GM21367 (cell line): ENCODE measurements around the gene FBLIM1.

Source experiments
- ATAC-seq: cut with Tn5 transposase; IDR thresholded peaks from one replicate; pipeline ENCODE4 v1.9.1; 2021; ENCODE audit not compliant: unreplicated experiment

FBLIM1 gene

DNA sequence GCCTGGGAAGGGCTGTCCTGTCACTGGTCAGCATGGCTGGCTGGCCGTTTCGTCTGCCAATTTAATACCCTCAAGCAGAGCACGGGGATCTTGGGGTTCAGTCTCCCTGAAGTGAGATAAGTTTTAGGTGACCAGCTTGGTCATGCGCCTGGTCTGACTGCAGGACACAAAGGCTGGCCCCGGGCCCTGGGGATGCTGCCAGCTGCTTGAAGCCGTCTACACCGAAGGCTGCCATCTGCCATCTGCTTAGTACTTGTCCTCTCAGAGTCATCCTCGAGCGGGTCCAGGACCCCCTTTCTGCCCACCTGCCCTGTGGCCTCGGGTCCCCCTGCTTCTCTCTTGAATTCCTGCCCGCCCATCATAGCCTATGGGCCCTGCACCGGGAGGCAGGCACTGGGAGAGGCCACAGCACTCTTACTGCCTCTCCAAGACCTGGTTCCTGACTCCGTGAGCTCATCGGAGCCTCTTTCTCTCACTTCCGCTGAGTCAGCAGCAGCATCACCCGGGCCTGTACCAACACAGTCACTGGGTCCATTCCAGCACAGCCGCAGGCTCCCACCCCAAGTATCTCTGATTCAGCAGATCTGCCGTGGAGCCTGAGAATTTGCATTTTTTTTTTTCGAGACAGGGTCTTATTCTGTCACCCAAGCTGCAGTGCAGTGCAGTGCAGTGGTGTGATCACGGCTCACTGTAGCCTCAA is 7.0 kb downstream of the FBLIM1 start:
- ATAC-seq = no peak

DNA sequence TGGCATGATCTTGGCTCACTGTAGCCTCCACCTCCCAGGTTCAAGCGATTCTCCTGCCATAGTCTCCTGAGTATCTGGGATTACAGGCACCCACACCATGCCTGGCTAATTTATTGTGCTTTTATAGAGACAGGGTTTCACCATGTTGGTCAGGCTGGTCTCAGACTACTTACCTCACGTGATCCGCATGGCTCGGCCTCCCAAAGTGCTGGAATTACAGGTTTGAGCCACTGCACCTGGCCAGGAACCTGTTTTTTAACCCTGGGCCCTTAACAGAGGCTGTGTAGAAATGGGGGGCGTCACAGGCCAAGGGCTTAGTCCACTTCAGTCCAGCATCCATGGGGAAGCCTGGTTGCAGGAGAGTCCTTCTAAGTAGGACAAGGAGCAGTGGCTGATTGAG is 9.3 kb downstream of the FBLIM1 start:
- ATAC-seq = no peak

DNA sequence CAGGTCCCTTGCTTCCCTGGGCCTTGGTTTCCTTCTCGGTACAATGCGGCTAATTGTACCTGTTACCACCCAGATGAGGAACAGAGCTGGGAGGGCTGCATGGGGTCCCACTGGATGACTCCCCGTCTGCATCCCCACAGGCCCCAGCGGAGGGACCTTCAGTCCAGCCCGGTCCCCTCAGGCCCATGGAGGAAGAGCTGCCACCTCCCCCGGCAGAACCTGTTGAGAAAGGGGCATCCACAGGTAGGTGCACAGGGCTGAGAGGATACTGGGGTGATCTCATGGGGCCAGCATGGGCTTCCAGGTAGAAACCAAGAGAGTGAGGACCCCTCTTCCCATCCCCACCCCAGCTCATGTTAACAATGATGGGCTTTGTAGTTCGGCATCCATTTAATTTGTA is 9.8 kb downstream of the FBLIM1 start:
- ATAC-seq = no peak

DNA sequence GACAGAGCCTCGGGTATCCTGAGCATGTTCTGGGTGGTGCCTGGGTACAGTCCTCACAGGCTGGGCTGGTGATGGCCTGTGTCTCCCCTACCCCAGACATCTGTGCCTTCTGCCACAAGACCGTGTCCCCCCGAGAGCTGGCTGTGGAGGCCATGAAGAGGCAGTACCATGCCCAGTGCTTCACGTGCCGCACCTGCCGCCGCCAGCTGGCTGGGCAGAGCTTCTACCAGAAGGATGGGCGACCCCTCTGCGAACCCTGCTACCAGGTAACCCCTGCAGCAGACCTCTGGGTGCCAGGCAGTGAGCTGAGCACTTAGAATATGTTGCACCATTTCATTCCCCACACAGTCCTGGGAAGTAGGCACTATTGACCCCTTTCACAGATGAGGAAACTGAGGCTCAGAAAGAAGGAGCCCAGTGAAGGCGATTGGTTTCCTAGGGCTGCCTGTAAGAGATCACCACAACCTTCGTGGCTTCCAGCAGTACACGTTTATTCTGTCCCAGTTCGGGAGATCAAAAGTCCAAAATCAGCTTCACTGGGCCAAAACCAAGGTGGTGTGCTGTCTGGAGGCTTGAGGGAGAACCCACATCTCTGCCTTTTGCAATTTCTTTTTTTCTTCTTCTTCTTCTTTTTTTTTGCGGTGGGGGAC is 11.8 kb downstream of the FBLIM1 start:
- no peak for ATAC-seq

DNA sequence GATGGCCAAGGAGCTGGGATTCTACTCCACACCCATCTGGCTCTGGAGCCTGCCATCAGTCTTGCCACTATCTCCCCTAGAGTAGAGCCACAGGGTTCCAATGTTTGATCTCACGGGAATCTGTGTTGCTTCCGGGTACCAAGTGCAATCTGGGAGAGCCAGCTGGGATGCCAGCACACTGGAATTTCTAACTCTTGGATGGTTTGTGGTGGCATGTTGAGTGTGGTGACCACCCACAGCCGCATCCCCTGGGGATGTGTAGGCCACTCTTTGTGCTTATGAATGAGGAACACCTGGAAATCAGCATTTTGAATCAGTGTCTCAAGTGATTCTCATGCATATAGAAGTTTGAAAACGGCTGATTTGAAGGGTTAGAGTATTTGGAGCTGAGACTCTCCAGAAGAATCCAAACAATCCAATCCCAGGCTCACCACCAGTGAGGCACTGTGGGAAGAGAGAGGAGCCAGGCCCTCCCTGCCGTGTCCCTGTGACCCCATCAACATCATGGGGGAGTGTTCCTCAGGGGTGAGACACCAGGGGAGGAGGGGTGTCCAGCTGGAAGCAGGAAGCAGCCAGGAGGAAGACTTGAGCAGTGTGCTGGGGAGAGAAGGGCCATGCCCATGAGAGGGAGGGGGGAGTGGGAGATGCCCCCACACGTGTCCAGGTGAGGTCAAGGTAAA is 13.4 kb downstream of the FBLIM1 start:
- no peak for ATAC-seq

DNA sequence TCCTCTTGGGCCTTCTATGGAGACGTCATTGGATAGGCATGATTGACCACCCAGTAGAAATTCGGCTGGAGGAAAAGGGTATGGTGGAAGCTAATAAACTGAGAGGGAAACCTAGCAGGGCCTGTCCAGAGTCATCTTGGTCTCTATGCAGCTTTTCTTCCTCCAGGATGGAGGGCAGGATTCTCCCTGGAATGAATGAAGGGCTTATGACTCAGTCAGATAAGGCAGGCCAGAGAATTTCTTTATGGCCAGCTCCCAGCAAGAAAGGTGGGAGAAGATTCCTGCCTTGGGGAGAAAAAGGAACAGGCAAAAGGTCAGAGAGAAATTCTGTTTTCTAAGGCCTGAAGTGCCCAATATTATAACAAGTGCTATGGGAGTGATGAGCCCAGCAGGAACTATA is 17.1 kb downstream of the FBLIM1 start:
- no peak for ATAC-seq

DNA sequence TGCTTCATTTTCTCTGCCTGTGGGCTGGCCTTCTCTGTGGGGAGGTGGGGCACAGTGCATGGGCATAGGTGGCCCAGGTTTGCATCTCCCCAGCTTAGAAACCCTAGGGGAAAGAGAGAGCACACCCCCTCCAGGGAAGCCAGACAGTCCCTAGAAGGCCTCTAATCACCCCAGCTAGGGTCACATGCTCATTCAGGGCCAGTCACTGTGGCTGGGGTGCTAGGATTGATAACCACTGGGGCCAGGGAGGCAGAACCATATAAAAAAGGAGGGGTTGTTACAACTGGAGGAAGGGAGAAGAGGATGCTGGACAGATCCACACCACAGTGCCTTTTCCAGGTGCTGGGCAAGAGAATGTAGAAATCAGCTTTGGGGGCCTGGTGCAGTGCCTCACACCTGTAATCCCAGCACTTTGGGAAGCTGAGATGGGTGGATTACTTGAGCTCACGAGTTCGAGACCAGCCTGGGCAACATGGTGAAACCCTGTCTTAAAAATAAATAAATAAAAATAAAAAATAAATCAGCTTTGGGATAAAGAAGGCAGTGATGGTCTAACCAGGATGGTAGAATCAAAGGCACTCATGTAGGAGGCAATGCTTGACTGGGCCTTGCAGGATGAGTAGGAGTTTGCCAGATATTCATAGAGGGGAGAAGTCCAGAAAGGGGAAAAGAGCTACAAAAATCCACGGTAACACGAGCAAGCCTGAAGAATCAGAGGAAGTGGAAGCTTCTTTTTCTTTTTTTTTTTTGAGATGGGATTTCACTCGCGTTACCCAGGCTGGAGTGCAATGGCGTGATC is 19.5 kb downstream of the FBLIM1 start:
- ATAC-seq = no peak

DNA sequence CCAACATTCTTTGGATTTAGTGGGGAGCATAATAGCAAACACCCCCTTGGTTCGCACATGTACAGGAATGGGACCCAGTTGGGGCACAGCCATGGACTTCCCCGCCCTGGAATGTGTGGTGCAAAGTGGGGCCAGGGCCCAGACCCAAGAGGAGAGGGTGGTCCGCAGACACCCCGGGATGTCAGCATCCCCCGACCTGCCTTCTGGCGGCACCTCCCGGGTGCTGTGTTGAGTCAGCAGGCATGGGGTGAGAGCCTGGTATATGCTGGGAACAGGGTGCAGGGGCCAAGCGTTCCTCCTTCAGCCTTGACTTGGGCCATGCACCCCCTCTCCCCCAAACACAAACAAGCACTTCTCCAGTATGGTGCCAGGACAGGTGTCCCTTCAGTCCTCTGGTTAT is 27.1 kb downstream of the FBLIM1 start:
- no peak for ATAC-seq

DNA sequence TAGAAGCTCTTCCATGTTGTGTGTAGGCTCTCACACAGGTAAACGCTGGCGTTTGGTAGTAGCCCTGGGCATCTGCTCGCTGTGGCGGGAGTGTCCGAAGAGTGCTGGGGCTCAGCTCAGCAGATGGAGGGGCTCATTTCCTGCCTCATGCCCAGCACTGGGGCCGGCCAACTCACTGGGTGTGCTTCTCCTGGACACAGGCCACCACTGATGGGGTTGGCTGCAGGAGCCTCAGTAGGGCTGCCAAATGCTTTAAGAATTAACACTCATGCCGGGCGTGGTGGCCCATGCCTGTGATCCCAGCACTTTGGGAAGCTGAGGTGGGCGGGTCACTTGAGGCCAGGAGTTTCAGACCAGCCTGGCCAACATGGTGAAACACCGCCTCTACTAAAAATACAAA is 28.0 kb downstream of the FBLIM1 start:
- ATAC-seq = no peak

DNA sequence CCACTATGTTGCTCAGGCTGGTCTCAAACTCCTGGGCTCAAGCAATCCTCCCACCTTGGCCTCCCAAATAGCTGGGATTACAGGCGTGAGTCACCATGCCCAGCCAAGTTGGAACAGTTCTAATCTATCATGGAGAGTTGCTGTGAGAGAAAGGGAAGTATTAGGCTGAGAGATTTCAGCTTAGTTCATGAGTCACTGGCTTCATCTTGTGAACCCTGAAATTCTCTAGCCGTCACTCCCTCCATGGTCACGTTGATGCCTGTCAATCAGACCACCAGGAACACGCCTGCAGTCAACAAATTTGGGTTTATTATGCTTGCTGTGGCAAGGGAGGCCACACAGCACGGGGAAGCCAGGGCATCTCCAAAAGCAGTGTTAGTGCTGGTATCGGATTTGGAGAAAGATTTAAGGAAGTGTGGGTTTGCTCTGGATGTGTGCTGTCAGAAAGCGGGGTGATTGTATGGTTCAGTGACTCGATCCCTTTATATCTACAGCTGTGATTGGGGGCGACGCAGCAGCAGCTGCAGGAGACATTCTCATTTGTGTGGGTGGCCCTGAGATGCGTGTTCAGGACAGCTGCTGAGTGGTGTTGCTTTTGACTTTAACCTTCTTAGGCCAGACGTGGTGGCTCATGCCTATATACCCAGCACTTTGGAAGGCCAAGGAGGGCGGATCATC is 30.2 kb downstream of the FBLIM1 start:
- ATAC-seq = no peak

DNA sequence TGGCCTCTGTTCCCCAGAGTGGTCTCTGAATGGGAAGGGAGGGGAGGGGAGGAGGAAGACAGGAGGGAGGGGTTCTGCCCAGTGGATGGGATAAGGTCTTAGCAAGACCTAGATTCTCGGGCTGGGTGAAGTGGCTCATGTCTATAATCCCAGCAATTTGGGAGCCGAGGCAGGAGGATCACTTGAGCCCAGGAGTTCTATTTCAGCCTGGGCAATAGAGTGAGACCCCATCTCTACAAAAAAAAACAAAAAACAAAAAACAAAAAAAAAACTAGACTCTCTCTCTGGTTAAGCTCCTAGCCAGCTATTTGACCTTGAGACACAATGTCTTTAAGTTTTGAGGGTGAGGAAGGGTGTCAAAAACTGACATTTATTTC is 37.5 kb downstream of the FBLIM1 start:
- ATAC-seq = no peak

DNA sequence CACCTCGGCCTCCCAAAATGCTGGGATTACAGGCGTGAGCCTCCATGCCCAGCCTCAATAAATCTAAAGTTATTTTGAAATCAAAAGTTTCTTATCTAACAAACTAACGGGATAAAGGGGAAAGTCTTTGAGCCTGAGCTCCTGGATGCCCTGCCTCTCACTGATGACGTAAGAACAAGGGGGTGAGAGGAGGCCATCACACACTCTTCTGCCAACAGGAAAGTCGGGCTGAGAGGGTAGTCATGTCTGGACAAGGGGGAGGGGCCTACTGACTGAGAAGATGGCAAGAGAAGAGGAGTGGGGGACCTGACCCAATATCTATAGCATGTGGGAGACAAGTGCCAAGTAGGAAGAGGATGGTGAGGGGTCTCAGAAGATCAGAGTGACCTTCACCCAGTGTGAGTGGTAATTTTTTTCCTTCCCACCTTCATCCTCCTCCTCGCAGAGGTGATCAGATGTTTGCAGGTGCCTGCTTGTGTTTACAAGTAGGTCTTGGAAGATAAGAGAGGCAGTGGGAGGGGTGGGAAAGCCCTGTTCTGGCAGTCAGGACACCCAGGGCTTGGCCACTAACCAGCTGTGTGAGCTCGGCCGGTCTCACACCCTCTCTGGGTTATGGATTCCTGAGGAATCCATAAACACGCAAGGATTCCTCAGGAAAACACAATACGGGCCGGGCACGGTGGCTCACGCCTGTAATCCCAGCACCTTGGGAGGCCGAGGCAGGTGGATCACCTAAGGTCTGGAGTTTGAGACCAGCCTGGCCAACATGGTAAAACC is 39.2 kb downstream of the FBLIM1 start:
- no peak for ATAC-seq

DNA sequence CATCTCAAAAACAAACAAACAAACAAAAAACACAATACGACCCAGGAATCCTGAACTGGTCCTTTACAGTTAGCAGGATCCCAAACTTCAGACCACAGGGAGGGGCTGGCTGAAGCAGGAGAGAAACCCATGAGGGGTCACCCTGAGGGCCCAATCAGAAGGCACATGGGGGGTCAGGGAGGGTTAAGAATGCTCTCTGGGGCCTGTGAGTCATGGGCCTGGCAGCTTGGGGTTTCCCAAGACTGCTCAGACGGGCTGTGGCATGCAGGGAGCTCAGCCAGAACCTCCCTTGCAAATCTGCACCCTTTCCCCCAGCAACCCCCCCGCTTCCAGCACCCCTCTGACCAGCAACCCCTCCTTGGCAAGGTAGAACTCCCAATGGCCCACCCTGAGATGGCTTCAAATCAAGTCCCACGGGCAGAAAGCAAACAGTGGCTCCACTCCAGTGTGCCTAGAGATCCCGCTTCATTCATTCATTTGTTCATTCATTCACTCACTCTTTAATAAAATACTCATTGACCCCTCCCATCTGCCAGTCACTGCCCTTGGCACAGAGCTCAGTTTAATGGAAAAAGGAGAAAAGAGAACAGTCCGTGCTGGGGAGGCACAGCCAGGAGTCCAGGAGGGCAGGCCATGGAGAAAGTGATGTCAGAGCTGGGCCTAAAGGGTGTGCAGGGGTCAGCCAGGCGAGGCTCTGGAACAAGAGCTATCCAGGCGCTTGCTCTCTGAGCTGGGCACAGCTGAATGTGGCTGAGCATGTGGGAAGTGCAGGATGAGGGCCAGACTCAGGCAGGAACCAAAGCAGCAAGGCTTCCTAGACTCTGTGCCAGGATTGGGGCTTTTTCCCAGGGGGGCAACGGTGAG is 40.6 kb downstream of the FBLIM1 start:
- no peak for ATAC-seq

DNA sequence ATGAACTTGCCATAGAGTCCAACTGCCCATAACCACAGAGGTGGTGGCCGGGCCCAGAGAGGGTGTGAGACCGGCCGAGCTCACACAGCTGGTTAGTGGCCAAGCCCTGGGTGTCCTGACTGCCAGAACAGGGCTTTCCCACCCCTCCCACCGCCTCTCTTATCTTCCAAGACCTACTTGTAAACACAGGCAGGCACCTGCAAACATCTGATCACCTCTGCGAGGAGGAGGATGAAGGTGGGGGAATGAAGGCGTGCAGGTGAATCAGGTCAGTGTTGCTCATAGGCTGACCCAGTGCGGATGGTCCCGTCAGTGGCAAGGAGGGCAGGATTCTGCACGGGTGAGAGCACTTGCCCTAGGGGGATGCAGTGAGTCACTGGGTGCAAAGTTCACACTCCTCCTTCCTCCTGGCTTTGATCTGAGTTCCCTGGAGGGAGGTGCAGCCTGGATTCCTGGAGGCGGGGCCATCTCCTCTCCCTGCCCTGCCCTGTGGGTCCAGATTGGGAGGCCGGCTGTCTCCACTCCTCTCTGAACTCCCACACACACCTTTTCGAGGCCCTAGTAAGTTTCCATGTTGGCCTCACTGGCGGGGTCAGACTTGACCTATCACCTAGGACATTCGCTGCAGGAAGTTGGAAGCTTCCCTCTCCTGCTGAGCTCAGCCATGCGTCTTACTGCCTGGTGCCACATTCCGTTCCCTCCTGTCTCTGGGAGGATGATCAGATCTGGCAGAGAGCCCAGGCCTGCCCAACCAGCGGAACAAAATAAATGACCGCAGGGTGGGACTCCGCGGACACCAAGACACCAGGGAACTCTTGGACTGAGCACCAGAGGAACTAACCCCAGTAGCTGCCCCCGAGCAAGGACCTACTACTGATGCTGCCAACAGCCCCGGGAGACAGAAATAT is 41.6 kb downstream of the FBLIM1 start:
- ATAC-seq = no peak

DNA sequence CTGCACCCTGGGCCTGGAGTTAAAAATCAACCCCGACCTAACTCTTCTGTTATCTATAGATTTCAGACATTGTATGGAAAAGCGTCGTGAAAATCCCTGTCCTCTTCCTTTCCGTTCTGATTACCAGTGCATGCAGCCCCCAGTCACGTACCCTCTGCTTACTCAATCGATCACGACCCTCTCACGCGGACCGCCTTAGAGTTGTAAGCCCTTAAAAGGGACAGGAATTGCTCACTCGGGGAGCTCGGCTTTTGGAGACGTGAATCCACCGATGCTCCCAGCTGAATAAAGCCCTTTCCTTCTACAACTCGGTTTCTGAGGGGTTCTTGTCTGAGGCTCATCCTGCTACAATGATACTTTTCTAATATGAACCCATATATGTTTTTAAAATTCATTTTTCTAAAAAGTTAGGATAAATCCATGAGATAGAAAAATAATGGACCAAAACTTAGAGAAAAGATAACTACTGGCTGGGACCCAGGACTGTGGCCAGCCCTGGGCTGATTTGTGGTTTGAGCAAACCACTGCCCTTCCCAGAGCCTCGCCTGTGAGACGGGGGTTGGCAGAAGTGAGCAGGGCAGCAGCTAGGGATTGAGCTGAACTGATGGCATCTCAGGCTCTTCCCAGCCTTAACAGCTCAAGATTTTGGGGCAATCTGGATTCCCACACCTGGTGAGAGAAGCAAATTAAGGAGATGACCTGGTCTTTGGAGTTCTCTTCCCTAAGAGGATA is 43.8 kb downstream of the FBLIM1 start:
- no peak for ATAC-seq

DNA sequence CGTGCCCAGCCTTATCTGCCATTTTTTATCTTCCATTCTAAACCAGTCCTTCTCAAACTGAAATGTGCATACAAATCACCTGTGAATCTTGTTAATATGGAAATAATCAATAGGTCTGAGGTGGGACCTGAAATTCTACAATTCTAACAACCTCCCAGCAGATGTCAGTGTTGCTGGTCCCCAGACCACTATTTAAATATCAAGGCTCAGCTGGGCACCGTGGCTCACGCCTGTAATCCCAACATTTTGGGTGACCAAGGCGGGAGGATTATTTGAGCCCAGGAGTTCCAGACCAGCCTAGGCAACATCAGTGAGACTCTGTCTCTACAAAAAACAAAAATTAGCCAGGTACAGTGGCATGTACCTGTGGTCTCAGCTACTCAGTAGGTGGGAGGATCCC is 44.8 kb downstream of the FBLIM1 start:
- ATAC-seq = no peak

DNA sequence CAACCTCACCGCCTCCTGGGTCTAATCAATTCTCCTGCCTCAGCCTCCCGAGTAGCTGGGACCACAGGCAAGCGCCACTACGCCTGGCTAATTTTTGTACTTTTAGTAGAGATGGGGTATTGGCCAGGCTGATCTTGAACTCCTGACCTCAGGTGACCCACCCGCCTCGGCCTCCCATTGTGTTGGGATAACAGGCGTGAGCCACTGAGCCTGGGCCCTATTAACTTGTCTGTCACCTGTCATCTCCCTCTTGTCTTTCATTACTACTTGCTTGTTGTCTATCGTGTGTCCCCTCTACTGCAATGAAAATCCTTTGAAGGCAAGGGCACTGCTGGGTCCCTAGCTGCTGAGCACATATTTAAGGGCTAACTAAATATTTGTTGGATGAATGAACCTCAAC is 45.5 kb downstream of the FBLIM1 start:
- ATAC-seq = no peak

DNA sequence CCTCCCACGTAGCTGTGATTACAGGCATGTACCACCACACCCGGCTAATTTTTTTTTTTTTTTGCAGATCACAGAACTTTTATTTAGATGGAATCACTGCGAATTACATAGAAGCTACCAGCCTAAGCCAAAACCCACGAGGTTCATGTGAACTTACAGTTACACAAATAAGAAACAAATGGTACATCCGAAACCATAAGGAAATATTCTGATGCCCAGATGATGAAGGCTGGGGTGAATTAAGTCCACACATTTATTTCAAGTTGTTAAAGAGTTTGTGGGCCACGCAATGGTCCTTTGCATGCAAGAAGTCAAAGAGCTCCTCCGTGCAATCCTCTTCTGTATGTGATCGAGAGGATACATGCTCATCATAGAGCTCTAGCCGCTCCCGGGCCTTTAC is 48.5 kb downstream of the FBLIM1 start:
- ATAC-seq = no peak
